ENCODE results near the gene SIGLEC1. TPM values are rescaled to one million over a fixed set of nuclear protein-coding genes. Genes with fewer than 3 reads are reported as not detected.

The SIGLEC1 gene
- total RNA-seq, 1 donor from 2014 or later: not detected

DNA sequence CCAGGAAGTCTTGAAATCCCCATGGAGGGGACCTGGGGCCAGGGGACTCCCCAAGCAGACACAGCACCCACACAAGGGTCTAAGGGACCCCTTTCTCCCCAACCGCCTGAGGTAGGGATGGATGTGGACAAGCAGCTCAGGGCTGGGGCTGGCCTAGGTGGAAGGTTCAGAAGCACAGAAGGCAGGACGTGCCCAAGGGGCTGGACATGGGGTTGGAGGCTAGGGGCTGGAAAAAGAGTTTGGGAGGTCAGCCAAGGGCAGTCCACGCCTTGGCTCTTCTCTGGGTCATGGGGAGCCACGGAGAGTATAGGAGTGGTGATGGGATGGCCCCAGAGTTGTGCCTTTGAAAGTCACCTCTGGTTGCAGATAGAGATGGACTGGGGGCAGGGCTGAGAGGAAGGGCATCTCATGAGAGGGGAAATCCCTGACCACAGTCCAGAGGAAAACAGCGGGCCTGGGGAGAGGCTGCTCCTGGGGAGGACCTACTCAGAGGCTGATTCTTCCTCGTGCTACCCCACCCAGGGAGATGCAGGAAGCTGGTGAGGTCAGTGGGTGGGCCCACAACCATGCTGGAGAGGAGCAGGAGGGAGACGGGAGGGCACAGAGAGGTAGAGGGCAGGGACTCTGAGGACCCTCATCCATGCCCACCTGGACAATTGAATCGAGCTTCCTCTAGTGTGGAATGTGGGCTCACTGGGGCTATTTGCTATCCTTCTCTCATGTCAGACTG lies 17.6 kb upstream of the SIGLEC1 start:
- peaks cover 6% of the 10 kb centered on the region for H3K4me1 ChIP-seq (ENCODE audit: insufficient read depth, low read length)
- no peak overlapping the region for H3K4me3 Mint-ChIP-seq (ENCODE audit: unreplicated experiment)
- H3K27me3 Mint-ChIP-seq (ENCODE audit: low read depth, unreplicated experiment): peaks cover 67% of the 10 kb centered on the region
- H3K27ac ChIP-seq (ENCODE audit: low read depth, low read length): no peak overlapping the region
- TF ChIP-seq CTCF (IDR thresholded peaks at IDR 0.05; ENCODE audit: insufficient read depth, low read depth, low read length) (no peak), EZH2 (IDR thresholded peaks at IDR 0.05; ENCODE audit: insufficient read depth, low read length) (no peak)
- H4K20me1 ChIP-seq (ENCODE audit: insufficient read depth, low read length): no peaks in the 10 kb centered on the region
- H3K9me3 ChIP-seq (ENCODE audit: insufficient read depth, low read depth, low read length): no peaks in the 10 kb centered on the region
- no peaks in the 10 kb centered on the region for H3K36me3 ChIP-seq (ENCODE audit: insufficient read depth, low read length)
- H3K79me2 ChIP-seq (ENCODE audit: insufficient read depth, low read length): no peaks in the 10 kb centered on the region
- FAIRE-seq (no peak), DNase-seq (ENCODE audit: low read depth) (no peak)
- no peak overlapping the region for H3K27ac Mint-ChIP-seq (ENCODE audit: unreplicated experiment)
- no peak overlapping the region for H3K4me3 ChIP-seq (ENCODE audit: insufficient read depth, low read depth, low read length)
- H3K36me3 Mint-ChIP-seq (ENCODE audit: low read depth, unreplicated experiment): no peaks in the 10 kb centered on the region
- peaks cover 6% of the 10 kb centered on the region for H3K4me1 Mint-ChIP-seq (ENCODE audit: low read depth, unreplicated experiment)
- peaks cover 2% of the 10 kb centered on the region for H3K9me3 Mint-ChIP-seq (ENCODE audit: unreplicated experiment)
- H3K27me3 ChIP-seq (ENCODE audit: insufficient read depth, low read length): peaks cover 20% of the 10 kb centered on the region
- H3K4me2 ChIP-seq (ENCODE audit: low read length): no peak overlapping the region
- H2AFZ ChIP-seq (ENCODE audit: low read depth, low read length): no peak overlapping the region
- no peak overlapping the region for H3K9ac ChIP-seq (ENCODE audit: low read length)

DNA sequence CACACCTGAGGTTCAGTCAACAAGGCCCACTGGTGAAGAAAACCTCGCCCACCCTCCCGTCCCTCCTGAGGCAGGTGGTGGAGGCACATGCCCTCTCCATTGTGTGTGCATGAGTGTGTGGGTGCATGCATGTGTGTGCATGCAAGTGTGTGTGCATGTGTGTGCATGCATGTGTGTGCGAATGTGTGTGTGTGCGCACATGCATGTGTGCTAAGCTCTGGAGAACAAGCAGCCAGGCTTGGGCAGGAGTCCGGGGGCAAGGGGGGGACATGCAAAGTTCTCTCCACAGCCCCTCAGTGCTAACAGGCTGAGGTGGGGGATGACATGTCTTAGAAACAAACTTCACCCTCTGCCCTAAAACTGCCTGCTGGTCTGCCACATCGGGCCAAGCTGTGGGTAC lies 17.0 kb upstream of the SIGLEC1 start:
- Histone ChIP-seq H3K4me2 (ENCODE audit: low read length) (no peak overlapping the region), H3K4me3 (ENCODE audit: insufficient read depth, low read depth, low read length) (no peak overlapping the region), H3K27me3 (ENCODE audit: insufficient read depth, low read length) (peaks cover 23% of the 10 kb centered on the region), H4K20me1 (ENCODE audit: insufficient read depth, low read length) (no peaks in the 10 kb centered on the region), H3K9me3 (ENCODE audit: insufficient read depth, low read depth, low read length) (no peaks in the 10 kb centered on the region), H3K36me3 (ENCODE audit: insufficient read depth, low read length) (no peaks in the 10 kb centered on the region), H3K9ac (ENCODE audit: low read length) (no peak overlapping the region), H3K27ac (ENCODE audit: low read depth, low read length) (no peak overlapping the region), H2AFZ (ENCODE audit: low read depth, low read length) (no peak overlapping the region), H3K79me2 (ENCODE audit: insufficient read depth, low read length) (no peaks in the 10 kb centered on the region), H3K4me1 (ENCODE audit: insufficient read depth, low read length) (peaks cover 6% of the 10 kb centered on the region)
- TF ChIP-seq EZH2 (IDR thresholded peaks at IDR 0.05; ENCODE audit: insufficient read depth, low read length) (no peak), CTCF (IDR thresholded peaks at IDR 0.05; ENCODE audit: insufficient read depth, low read depth, low read length) (no peak)
- Mint-ChIP-seq H3K36me3 (ENCODE audit: low read depth, unreplicated experiment) (no peaks in the 10 kb centered on the region), H3K4me3 (ENCODE audit: unreplicated experiment) (no peak overlapping the region), H3K9me3 (ENCODE audit: unreplicated experiment) (peaks cover 2% of the 10 kb centered on the region), H3K27ac (ENCODE audit: unreplicated experiment) (no peak overlapping the region), H3K27me3 (ENCODE audit: low read depth, unreplicated experiment) (peaks cover 63% of the 10 kb centered on the region), H3K4me1 (ENCODE audit: low read depth, unreplicated experiment) (peaks cover 6% of the 10 kb centered on the region)
- DNase-seq (ENCODE audit: low read depth) (no peak), FAIRE-seq (no peak)

GRCh38 chr20:3728876-3729275 lies 16.5 kb upstream of the SIGLEC1 start:
- DNase-seq (ENCODE audit: low read depth) (no peak), FAIRE-seq (no peak)
- Mint-ChIP-seq H3K27ac (ENCODE audit: unreplicated experiment) (no peak overlapping the region), H3K4me3 (ENCODE audit: unreplicated experiment) (no peak overlapping the region), H3K9me3 (ENCODE audit: unreplicated experiment) (peaks cover 2% of the 10 kb centered on the region), H3K36me3 (ENCODE audit: low read depth, unreplicated experiment) (no peaks in the 10 kb centered on the region), H3K27me3 (ENCODE audit: low read depth, unreplicated experiment) (peaks cover 58% of the 10 kb centered on the region), H3K4me1 (ENCODE audit: low read depth, unreplicated experiment) (peaks cover 6% of the 10 kb centered on the region)
- TF ChIP-seq EZH2 (IDR thresholded peaks at IDR 0.05; ENCODE audit: insufficient read depth, low read length) (no peak), CTCF (IDR thresholded peaks at IDR 0.05; ENCODE audit: insufficient read depth, low read depth, low read length) (no peak)
- Histone ChIP-seq H2AFZ (ENCODE audit: low read depth, low read length) (no peak overlapping the region), H3K36me3 (ENCODE audit: insufficient read depth, low read length) (no peaks in the 10 kb centered on the region), H3K27me3 (ENCODE audit: insufficient read depth, low read length) (peaks cover 23% of the 10 kb centered on the region), H3K9ac (ENCODE audit: low read length) (no peak overlapping the region), H3K4me1 (ENCODE audit: insufficient read depth, low read length) (peaks cover 6% of the 10 kb centered on the region), H3K9me3 (ENCODE audit: insufficient read depth, low read depth, low read length) (no peaks in the 10 kb centered on the region), H3K4me2 (ENCODE audit: low read length) (no peak overlapping the region), H3K79me2 (ENCODE audit: insufficient read depth, low read length) (no peaks in the 10 kb centered on the region), H4K20me1 (ENCODE audit: insufficient read depth, low read length) (no peaks in the 10 kb centered on the region), H3K27ac (ENCODE audit: low read depth, low read length) (no peak overlapping the region), H3K4me3 (ENCODE audit: insufficient read depth, low read depth, low read length) (no peak overlapping the region)

Data from astrocyte (in vitro differentiated cells and primary cell).